CD4-positive, alpha-beta T cell treated with Interleukin-2 at 100 ng/mL for 4 hours (primary cell): ENCODE data around the gene SLC25A47.
"Not testable (repeated sequence)": the region's sequence is repeated elsewhere in the genome, so short reads cannot be mapped to it uniquely, and the experiment has no call there.

Source experiments
- DNase-seq: peaks from one replicate; pipeline ENCODE4 v3.0.0-alpha.2; 2020; ENCODE audit warnings: low spot score

SLC25A47 gene

GRCh38 chr14:100289916-100290606 lies 33.1 kb upstream of the SLC25A47 start:
- no peak for DNase-seq

GRCh38 chr14:100290607-100291304 lies 32.4 kb upstream of the SLC25A47 start:
- DNase-seq, result no peak

GRCh38 chr14:100291305-100292075 lies 31.6 kb upstream of the SLC25A47 start:
- no peak for DNase-seq

GRCh38 chr14:100292301-100292775 lies 30.8 kb upstream of the SLC25A47 start:
- no peak for DNase-seq

GRCh38 chr14:100292776-100293461 lies 30.2 kb upstream of the SLC25A47 start:
- no peak for DNase-seq

GRCh38 chr14:100293497-100294212 lies 29.5 kb upstream of the SLC25A47 start:
- no peak for DNase-seq

GRCh38 chr14:100294213-100294962 lies 28.8 kb upstream of the SLC25A47 start:
- no peak for DNase-seq

- DNase-seq, result no peak
Measured at GRCh38 chr14:100294963-100295330, 28.2 kb upstream of the SLC25A47 start.

GRCh38 chr14:100295376-100296105 lies 27.6 kb upstream of the SLC25A47 start:
- DNase-seq, result no peak

GRCh38 chr14:100296106-100296651 lies 27.0 kb upstream of the SLC25A47 start:
- no peak for DNase-seq

- not testable (repeated sequence) for DNase-seq
Measured at GRCh38 chr14:100296729-100297128, 26.4 kb upstream of the SLC25A47 start.

GRCh38 chr14:100297320-100298300 lies 25.5 kb upstream of the SLC25A47 start:
- no peak for DNase-seq

- no peak for DNase-seq
Measured at GRCh38 chr14:100298551-100299237, 24.4 kb upstream of the SLC25A47 start.

- DNase-seq, result no peak
Measured at GRCh38 chr14:100299238-100299560, 23.9 kb upstream of the SLC25A47 start.

- DNase-seq, result no peak
Measured at GRCh38 chr14:100302616-100303015, 20.5 kb upstream of the SLC25A47 start.

GRCh38 chr14:100303179-100303578 lies 20.0 kb upstream of the SLC25A47 start:
- DNase-seq, result no peak

GRCh38 chr14:100303925-100304324 lies 19.2 kb upstream of the SLC25A47 start:
- no peak for DNase-seq

GRCh38 chr14:100304825-100305323 lies 18.3 kb upstream of the SLC25A47 start:
- DNase-seq, result peak; percentile 3
